RWPE1 (cell line): ENCODE data around the gene YJEFN3.

Experiments
- CTCF ChIA-PET: fragments of 350-600 bp; sonication (Branson Sonifier 250); formaldehyde crosslinking; extraction: SDS; loops from one replicate; lab custom pipeline; 2021; lab: Yijun Ruan, JAX
- POLR2A ChIA-PET: fragments of 400-600 bp; formaldehyde crosslinking; extraction: SDS; loops from one replicate; lab custom pipeline; 2020; ENCODE audit warnings: antibody characterized with exemption; ENCODE audit not compliant: low non-redundant PET; lab: Yijun Ruan, JAX
- DNase-seq: peaks from one replicate; pipeline ENCODE4 v3.0.0; 2012; ENCODE audit warnings: low spot score
- H3K27ac ChIP-seq: fragments of 450-650 bp; 2 replicates; pipeline ENCODE4 v1.5.1; 2017
- TF ChIP-seq, protein P1 (sequence below): fragments of 450-650 bp; conservative IDR thresholded peaks from 2 replicates; pipeline ENCODE4 v1.5.1; 2017; ENCODE audit warnings: low read depth, mild to moderate bottlenecking

YJEFN3 gene

DNA sequence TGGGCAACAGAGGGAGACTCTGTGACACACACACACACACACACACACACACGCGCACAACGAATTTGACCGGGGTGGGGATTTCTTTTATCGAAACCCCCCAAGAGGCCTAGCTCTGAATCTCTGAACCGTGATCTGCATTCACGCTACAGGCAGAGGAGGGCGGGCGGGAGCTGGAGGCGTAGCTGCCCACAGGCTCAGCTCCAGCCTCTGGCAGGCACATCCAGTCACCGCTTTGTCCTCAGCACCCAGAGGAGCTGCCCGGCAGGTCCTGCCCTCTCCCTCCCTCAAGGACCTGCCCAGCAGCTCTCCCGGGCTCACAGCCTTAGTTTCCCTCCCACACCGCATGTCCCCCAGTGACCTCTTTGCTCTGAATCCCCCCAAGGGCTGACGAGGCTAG, 29.3 kb downstream of the YJEFN3 start:
- ChIA-PET POLR2A (no interaction called here), CTCF (interaction anchor here (0.6 to 0.8 kb wide), 2 partner anchors 25 to 78 kb away, joined by 4 to 8 read pairs; no protein-coding TSS in a partner anchor)
- TF ChIP-seq, protein P1, sequence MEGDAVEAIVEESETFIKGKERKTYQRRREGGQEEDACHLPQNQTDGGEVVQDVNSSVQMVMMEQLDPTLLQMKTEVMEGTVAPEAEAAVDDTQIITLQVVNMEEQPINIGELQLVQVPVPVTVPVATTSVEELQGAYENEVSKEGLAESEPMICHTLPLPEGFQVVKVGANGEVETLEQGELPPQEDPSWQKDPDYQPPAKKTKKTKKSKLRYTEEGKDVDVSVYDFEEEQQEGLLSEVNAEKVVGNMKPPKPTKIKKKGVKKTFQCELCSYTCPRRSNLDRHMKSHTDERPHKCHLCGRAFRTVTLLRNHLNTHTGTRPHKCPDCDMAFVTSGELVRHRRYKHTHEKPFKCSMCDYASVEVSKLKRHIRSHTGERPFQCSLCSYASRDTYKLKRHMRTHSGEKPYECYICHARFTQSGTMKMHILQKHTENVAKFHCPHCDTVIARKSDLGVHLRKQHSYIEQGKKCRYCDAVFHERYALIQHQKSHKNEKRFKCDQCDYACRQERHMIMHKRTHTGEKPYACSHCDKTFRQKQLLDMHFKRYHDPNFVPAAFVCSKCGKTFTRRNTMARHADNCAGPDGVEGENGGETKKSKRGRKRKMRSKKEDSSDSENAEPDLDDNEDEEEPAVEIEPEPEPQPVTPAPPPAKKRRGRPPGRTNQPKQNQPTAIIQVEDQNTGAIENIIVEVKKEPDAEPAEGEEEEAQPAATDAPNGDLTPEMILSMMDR, result no peak
- DNase-seq, result no peak
- H3K27ac ChIP-seq, result no peak overlapping the region

DNA sequence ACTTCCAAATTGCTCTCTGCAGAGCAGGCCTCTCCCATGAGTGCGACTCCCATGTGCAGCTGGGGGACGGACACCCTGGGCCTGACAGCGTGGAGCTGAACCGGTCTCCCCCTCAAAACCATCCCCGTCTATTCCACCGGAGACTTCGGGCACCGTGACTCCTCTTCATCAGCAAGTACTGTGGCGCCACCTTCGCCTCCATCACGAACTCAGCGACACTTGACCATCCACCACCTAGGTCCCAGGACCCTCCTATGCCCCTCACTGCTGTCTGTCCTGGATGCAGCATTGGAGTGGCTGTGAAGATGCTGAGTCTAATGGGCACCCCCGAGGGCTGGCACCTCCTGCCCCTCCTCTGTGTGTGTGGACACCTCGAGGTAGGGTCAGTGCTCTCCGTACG, 29.9 kb downstream of the YJEFN3 start:
- H3K27ac ChIP-seq, result no peak overlapping the region
- TF ChIP-seq, protein P1, result no peak
- DNase-seq, result no peak
- ChIA-PET POLR2A (no interaction called here), CTCF (interaction anchor here (0.6 kb wide), 1 partner anchor 77 kb away, joined by 8 read pairs; no protein-coding TSS in a partner anchor)

DNA sequence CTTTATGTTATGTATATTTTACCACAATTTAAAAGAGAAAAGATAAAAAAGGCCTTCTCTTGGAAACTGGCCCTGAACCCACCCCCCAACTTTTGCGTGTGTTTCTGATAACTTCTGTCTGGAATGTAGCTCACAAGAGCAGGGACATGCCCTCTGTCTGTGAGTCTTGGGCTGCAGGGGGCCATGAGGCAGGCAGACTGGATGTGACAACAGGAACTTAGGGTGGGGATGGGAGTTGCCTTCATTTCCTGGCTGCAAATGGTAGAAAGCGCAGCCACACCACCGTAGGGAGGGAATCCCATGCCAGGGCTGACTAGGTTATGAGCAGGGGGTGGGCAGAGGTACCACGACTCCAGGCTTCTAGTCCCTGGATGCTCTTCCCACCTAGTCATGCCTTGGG, 31.2 kb downstream of the YJEFN3 start:
- DNase-seq, result no peak
- ChIA-PET POLR2A (no interaction called here), CTCF (no interaction called here)
- H3K27ac ChIP-seq, result no peak overlapping the region
- TF ChIP-seq, protein P1, result no peak

DNA sequence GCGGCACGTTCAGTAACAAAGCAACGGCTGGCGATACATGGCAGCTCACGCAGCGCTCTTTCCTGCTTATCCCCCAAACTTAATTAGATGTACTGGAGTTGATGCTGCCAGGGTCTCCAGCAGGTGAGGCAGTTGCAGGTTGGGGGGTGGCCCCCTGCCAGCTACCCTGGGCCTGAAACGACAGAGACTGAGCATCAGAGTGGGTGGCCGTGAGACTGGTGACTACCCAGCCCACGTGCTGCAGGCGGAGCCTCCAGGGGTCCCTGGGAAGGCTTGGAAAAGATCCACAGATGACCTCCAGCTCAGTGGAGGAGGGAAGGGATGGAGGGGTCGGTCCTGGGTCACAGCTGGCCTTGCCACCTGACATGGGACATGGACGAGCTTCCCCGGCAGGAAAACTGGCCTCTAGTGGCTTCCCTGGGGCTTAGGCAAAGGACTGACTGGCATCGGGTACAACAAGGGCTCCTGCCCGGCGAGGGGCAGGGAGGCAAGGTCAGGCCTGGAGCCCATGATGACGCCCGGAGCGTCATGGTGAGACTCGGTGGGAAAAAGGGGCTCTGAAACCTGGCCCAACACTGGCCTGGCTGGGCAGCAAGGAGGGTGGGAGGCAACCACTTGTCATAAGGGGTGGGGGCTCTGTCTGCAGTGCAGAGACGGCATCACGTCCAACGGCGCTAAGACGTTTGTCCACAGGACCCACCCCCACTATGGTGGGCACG, 33.4 kb downstream of the YJEFN3 start:
- TF ChIP-seq, protein P1, result no peak
- ChIA-PET CTCF (interaction anchor here (0.9 kb wide), 1 partner anchor 9 kb away, joined by 6 read pairs; no protein-coding TSS in a partner anchor), POLR2A (no interaction called here)
- no peak for DNase-seq
- no peak overlapping the region for H3K27ac ChIP-seq

DNA sequence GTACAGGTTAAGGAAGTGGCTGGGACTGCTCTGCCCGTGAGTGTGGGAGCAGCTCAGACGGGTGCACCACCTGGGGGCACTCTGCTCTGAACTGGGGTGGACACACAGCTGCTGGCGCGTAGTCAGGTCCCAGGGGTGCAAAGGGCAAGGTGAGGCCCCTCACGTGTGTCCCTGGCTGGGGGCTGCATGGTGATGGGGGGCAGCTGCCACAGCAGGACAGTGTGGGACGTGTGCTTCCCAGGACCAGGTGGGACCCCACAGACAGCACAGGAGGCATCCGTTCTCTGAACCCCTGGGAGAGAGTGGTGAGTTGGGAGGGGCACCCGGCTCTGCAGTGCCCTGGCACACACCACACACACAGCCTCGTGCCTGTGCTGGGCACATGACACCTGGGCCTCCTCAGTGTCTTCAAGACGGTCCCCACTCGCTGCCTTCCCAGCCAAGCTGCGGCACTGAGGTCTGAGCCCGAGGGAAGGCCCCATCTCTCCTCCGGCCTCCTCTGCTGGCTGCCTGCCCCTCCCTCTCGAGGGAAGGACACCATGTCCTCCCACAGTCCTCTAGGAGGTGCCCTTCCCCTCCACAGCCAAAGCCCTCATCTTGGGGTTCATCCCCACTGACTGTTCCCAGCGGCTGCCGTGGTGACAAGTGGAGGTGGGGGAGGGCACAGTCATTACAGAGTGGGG, 34.1 kb downstream of the YJEFN3 start:
- no peak for DNase-seq
- CTCF ChIA-PET, result interaction anchor here (0.6 to 0.9 kb wide), 2 partner anchors 10 to 13 kb away, joined by 3 to 6 read pairs; no protein-coding TSS in a partner anchor
- TF ChIP-seq, protein P1, result no peak
- no peak overlapping the region for H3K27ac ChIP-seq
- POLR2A ChIA-PET, result no interaction called here

DNA sequence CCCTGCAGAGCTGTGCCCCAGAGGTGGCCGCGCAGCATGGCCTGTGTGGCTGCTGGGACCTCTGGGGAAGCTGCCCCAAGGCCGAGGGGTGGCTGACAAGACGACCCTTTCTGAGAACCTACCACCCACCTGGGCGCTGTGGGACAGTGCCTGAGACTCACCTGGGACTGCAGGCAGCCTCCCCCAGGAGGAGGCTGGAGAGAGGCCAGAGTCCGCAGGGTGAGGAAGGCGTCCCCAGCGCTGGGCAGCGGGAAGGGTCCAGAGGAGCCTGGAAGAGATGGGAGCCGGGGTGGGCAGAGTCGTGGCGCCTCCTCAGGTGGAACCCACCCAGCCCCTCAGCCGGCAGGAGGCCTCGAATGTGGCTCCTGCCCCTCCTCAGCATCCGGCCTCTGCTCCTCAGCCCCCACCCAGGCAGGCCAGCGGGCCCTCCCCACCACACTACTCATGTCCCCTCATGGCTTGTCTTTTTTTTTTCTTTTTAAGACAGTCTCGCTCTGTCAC, 34.7 kb downstream of the YJEFN3 start:
- TF ChIP-seq, protein P1, result no peak
- ChIA-PET CTCF (interaction anchor here (0.6 kb wide), 1 partner anchor 12 kb away, joined by 3 read pairs; no protein-coding TSS in a partner anchor), POLR2A (no interaction called here)
- no peak for DNase-seq
- no peak overlapping the region for H3K27ac ChIP-seq
